NCI-H1105 (cell line): ENCODE data around the gene BUB1B.
A peak's percentile ranks its signal among the peaks of the same experiment; 100 is the strongest.
"Not testable (repeated sequence)": the region's sequence is repeated elsewhere in the genome, so short reads cannot be mapped to it uniquely, and the experiment has no call there.

Experiments used
- DNase-seq: peaks from one replicate; lab custom pipeline; 2025; lab: John Stamatoyannopoulos, UW

The BUB1B gene

DNA sequence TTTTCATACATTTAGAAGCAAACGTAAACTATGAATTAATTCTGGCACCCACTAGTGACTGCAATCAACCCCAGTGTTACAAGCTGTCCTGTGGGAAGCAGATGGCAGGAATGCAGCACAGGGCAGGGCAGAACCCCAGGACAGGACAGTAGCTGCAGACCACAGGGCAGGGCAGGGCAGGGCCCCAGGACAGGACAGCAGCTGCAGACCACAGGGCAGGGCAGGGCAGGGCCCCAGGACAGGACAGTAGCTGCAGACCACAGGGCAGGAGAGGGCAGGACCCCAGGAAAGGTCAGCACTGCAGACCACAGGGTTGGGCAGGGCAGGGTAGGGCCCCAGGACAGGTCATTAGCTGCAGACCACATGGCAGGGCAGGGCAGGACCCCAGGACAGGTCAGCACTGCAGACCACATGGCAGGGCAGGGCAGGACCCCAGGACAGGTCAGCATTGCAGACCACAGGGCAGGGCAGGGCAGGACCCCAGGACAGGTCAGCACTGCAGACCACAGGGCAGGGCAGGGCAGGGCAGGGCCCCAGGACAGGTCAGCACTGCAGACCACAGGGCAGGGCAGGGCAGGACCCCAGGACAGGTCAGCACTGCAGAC is 24.9 kb upstream of the BUB1B start:
- not testable (repeated sequence) for DNase-seq

DNA sequence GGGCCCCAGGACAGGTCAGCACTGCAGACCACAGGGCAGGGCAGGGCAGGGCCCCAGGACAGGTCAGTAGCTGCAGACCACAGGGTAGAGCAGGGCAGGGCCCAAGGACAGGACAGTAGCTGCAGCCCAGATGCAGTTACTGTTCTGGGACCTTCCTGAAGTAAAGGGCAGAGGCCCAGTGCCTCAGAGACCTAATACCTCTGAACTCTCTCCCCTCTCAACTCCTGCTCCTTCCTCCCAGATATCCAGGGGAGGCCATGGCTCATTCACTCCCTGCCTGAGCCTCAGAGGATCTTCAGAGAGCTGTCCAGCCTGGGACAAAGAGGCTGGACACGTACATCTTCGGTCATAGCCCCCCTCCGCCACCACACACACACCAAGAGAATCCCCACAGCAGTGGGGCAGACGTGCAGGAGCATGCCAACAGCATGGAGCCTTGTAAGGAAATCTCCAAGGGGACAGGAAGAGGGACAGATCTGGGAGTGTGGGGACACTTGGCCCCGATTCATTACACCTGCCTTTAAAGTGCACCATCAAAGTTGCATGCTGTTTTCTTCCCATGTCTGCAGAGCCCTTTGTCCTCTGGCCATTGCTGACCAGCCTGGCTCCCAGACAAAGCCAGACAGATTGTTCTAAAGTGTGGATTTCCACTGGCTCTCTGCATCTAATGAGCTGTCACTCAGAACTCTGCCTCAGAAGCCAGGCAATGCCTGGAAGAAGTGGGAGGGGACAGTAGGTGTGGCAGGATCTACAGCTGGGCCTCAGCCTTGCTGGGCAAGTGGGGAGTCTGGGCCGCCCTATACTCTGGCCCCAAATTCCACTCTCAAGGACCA is 24.2 kb upstream of the BUB1B start:
- DNase-seq: no peak

DNA sequence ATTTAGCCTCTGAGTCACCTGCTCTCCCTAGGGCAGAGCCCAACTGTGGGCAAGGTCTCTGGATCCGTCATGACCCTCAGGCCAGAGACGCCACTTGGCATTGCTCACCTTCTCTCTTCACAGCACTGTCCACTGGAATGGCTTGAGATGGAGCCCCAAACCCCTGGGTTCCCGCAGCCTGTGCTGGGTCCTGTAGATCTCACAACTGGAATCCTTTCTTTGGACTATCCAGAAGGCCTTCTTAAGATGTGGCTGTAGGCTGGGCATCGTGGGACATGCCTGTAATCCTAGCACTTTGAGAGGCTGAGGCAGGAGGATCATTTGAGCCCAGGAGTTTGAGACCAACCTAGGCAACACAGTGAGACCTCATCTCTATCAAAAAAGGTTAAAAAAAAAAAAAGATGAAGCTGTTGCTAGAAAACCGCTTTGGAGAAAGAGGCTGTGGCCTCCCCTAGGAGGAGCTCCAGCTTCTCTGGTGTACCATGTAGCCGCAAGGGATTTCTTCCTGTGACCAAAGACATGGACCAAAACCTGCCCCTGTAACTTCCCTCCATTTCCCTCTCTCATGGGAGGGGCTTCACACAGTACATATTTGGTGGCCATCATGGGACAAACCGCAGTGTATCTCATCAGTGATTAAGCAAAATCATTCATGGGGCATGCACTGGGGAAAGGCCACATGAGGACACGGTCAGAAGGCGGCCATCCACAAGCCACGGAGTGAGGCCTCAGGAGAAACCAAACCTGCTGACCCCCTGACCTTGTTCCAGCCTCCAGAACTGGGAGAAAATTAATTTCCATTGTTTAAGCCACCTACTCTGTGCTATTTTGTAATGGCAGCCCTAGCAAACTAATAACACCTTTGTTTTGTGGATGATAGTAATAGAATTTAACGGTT is 23.3 kb upstream of the BUB1B start:
- DNase-seq: no peak

DNA sequence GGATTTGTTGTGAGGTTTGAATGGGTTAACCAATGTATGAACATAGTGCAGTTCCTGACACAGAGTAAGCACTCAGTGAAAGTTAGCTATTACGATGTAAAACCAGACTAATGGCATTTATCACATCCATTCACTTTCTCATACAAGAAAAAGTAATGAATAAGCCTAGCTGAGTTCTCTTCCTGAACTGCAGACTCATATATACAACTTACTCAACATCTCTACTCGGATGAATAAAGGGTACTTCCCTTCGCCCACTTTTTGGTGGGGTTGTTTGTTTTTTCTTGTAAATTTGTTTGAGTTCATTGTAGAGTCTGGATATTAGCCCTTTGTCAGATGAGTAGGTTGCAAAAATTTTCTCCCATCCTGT is 22.7 kb upstream of the BUB1B start:
- not testable (repeated sequence) for DNase-seq

DNA sequence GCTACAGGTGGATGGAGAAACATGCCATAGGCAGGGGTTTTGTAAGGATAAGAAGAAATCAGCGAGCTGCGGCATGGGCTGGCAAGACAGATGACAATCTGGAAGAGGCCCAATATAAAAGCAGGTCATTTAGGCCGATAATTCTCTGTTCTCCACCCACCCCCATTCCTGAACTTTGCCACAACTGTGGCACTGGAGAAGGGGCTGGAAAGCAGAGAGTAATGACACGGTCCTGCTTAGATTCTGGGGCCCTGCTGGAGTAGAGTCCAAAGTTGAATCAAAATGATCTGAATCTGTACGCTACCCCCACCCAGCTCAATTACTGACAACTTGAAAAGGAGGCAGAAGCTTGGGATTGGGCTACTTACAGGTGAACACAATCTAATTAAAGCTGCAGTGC is 18.4 kb upstream of the BUB1B start:
- DNase-seq: no peak

DNA sequence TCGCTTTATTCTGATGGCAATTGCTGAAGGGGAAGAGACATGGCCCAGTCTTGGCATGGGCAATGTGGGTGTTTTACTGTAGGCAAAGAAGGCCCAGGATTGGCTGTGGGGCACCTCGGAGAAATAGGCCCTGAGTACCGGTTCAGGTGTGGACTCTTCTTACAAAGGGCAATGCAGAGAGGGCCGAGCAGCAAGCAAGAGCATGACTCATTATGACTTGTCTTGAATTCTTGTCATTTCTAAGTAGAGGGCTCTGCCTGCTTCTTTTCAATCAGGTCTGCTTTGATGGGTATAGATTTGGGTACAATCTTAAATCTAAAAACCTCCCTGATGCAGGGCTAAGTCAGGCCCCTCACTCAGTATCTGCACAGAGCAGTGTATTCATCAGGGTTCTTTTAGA is 14.8 kb upstream of the BUB1B start:
- no peak for DNase-seq

DNA sequence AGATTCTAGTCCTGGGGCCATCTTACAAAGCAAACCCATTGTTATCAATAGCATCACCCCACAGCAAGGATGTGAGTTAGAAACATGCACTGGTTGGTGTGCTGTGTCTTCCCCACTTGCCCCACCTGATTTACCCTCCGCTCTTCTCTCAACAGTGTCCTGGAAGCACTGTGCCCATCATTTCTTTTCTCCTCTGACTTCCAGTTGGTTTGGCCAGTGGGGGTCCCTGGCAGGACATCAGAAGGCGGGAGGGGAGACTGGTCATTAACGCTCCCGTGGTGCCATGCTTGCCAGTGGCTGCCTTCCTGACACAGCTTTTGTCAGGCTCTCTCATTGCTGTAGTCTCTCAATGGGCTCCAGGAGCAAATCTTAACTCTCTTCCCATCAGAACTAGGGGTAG is 11.5 kb upstream of the BUB1B start:
- no peak for DNase-seq

DNA sequence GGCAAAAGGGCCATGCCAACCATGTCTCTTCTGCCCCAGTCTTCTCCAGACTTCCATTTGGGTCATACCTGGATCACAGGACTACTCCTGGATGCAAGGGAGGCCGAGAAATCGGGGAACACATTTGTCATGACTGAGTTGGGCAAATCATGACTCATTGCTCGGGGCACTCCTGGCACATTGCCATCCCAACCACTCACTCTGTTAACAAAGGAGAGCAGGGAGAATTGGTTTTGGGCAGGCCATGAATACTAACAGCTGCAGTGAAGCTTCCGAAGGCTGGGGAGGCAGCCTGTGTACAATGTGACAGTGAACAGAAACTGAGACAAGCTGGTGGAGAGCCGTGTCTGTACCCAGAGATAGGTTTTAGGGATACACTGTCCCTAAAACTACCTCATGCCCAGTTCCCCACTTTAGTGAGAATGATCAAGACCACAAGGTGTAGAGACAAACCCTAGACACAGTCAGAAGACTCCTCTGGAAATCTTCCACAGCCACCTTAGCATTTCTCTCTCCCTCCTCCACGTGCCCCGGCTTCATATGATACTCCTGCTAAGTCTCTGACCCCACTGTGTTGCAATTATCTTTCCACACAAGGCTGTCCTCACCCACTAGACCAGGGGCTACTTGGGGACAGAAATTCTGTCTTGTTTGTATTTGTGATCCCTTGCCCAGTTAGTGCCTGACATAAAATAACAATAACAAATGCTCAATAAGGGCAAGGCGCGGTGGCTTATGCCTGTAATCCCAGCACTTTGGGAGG is 10.5 kb upstream of the BUB1B start:
- peak; percentile 53 for DNase-seq

DNA sequence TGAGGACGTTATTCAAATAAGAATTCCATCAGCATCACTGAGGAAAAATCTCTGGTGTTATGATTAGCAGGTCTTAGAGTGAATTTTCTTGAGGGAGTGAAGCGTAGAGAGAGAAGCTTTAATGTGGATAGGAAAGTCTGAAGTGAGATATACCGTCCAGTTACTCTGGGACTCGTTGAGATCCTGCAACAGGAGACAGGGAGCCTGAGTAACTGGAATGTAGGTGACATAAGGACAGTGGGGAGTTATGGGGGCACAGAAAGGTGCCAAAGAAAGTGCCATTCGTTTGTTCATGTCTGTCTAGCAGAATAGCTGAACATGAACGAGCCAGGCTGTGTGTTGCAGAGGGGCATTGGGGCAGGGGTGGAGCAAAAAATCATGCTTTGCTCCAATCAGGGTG is 9.4 kb upstream of the BUB1B start:
- DNase-seq: no peak

DNA sequence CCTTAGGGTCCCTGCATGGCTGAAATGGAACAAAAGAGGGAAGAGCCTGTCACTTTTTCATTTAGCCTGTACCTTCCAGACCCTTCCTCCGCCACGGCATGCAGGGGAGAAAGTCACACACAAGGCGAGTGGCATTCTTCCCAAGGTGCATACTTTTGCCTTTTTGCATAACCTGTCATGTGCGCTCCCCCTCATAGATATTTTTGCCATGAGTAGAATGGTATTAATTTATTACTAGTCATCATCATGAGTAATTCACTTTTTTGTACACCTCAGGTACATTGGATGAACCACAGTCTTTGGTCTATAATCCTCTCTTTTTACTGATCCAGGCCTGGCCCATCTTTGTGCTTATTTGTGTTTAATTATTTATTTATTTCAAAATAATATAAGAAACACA is 8.9 kb upstream of the BUB1B start:
- DNase-seq: no peak

DNA sequence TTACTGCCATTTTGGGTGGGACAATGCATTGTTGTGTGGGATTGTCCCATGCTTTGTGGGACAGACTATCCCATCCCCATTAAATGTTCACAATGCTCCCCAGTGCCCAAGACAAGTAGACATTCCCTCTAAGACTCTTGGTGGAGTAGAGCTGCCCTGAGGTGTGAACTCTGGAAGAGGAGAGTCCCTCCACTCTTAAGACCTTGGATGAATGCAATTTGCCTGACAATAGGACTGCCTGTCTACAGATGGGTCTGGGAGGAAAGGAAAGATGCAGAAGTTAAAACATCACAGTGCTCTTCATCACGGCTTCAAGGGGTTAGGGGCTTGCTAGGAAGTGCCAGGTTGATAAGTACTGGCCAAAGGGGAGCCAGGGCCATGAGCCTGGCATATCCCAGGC is 6.0 kb upstream of the BUB1B start:
- not testable (repeated sequence) for DNase-seq

DNA sequence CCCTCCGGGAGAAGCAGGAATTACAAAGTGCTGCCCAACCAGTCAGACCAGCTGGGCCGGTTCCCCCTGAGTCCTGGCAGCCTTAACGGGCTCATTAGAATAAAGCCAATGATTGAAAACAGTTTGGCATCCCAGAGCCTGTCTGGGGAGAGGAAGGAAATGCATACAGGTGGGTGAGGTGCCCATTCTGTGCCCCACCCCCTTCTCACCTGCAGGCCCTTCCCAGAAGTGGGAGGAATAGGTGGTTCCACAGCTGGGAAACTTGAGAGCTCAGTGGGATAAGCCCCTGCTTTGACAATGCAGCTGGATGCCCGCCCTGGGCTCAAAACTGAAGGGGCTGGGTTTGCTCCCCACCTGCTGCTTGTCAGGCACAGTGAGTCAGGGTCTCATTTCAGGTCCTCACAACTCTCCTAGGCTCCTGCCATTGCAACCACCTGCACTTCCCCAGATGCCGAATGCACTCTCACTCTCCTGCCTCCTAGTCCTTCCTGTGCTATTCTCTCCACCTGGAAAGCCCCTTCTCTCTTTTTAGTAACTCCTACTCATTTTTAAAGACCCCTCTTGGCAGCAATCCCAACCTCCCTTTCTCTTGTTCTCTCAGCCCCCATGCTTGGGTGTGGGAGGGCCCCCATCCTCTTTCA is 5.5 kb upstream of the BUB1B start:
- DNase-seq: peak; percentile 82

DNA sequence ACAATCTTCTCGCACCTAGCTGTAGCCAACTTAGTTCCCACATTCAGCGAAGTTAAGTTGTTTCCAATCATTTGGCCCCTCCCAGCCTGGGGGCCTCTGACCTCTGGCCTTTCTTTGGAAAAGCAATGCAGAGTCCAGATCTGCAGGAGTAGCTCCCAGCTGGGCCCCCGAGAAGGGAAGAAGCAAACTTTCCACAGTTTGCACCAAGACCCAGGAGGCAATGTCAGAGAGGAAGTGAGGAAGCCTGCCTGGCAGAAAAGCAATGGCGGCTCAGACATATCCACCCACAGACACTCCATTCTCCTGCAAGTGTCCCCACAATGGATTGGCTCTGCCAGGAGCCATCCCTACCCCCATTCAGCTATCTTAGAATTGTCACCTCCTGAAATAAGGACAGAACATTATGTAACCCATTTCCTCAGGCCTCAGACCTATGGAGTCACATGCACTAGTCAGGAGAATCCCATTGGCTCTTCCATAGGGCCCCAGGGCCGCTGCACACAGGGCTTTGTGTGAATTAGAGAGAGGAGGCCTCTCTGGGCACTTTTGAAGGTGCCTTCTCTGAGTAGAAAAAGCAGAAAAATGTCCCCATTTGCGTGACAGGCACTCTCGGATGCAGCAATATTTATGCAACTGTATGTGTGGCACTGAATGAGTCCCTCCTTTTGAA is 3.0 kb upstream of the BUB1B start:
- DNase-seq: no peak

DNA sequence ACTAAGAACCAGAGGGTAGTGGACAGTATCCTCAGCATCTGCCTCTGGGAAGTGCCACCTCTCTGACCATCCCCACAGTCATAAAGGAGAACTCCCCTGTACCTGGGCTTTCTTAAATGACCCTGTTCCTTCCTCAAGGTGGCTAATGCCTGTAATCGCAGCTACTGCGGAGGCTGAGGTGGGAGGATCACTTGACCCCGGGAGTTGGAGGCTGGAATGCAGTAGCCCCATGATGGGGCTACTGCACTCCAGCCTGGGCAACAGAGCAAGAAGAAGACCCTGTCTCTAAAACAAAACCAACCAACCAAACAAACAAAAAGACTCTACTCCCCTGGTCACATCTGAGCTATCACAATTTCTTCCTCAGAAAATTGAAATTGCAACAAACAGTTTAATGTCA is 848 bp upstream of the BUB1B start:
- no peak for DNase-seq

DNA sequence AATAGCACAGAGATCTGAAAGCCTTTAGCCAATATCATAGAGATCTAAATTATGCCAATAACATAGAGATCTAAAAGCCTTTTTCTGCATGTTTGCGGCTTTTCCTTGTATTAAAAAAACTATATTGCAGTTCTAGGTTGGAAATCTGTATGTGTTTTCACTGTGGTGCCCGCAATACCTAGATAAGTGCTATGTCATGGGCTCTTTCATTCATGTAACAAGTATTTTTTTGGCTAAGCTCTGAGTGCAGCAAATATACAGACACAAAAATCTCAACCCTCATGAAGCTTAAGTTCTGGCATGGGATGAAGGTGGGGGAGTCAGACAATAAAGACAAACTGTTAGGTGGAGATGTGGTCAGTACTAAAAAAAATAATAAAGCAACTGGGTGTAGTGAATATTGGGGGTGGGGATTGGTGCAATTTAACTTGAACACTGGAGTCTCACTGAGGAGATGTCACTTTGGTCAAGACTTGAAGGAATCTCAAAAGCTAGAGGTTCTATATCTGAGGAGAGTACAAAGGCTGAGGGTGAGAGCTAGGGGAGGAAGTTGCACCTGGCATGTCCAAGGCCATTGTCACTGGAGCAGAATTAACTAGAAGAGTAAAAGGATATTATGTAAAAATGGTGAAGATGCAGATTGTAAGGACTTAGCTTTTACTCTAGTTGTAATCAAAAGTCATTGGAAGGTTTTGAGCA is 973 bp downstream of the BUB1B start:
- no peak for DNase-seq

DNA sequence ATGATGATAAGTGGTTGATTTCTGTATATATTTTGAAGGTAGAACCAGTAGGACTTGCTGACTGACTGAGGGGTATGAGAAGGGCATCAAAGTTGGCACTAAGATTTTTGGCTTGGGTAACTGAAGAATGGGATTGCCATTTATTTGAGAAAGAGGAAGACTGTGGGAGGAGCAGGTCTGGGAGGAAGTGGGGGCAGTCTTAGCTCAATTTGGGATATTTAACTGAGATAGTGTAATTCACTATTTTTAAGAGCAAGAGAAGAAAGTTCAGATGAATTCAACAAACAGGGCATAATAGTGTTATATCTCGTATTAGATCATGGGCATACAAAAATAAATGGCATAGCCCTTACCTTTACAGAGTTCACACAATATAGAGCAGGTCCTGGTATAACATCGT is 1.7 kb downstream of the BUB1B start:
- DNase-seq: no peak

DNA sequence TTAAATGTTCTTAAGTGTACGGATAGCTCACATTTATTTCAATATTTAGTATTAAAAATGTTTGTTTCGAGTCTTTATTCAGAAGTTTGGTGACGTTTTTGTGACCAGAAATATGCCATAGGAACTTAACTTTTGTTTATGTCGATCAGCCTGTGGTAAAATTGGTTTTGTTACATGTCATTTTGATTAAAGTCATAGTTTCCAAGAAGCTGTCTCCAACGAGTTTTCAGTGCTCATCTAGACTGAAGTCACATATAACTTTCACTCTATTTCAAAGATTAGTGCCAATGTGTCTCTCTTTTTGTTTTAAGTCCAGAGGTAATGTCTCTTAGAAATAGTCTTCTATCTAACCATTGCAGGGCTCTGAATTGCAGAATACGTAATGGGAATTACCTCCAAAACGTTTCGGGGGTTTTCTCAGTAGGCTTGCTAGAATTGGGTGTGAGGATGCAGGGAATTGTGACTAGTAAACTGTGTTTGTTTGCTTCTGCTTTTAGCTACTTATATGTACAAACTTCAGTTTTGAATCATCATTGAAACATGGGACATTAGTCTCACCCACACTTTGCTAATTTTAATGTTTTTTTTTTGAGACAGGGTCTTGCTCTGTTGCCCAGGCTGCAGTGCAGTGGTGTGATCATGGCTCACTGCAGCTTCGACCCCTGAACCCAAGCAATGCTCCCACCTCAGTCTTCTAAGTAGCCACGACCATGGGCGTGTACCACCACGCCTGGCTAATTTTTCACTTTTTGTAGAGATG is 3.0 kb downstream of the BUB1B start:
- DNase-seq: no peak

DNA sequence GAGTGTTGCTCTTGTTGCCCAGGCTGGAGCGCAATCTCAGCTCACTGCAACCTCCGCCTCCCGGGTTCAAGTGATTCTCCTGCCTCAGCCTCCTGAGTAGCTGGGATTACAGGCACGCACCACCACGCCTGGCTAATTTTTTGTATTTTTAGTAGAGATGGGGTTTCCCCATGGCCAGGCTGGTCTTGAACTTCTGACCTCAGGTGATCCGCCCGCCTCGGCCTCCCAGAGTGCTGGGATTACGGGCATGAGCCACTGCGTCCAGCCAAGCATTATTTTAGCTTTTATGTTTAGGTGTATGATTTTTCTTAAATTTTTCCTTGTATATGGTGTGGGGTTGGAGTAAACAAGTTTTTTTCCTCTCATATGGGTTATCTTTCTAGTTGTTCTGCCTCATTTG is 6.5 kb downstream of the BUB1B start:
- DNase-seq: not testable (repeated sequence)

DNA sequence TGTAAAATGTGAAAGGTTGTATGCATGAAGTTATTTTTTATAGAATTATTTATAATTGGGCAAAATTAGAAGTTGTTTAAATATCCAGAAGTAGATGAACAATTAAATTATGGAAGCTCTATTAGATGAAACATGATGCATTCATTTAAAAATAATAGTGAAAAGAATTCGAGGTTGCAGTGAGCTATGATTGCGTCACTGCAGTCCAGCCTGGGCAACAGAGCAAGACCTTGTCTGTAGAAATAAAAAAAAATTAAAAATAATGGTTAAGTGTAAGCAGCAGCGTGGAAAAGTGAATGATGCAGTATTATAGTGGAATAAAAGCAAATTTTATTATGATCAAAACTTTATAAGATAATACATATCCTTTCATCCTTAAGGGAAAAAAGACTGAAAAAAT is 14.3 kb downstream of the BUB1B start:
- no peak for DNase-seq
